MCF 10A (cell line): ENCODE data around the gene DBN1. TPM values are rescaled to one million over a fixed set of nuclear protein-coding genes. Genes with fewer than 3 reads are reported as not detected.

Source experiments
- BruUV-seq: library from RNA; stranded (reverse); fragments of 400-500 nt; replicated peaks from 2 replicates; lab custom pipeline; 2021; lab: Mats Ljungman, UMichigan
- CTCF ChIA-PET: fragments of 300-600 bp; sonication (Branson Sonifier 250); formaldehyde crosslinking; extraction: SDS; loops from one replicate; lab custom pipeline; 2021; ENCODE audit warnings: antibody characterized with exemption, inconsistent platforms; lab: Yijun Ruan, JAX
- POLR2A ChIA-PET: fragments of 300-600, 350-650 bp; sonication (Branson Sonifier 250); formaldehyde crosslinking; extraction: SDS; loops from one replicate; lab custom pipeline; 2020; ENCODE audit warnings: antibody characterized with exemption, inconsistent platforms; lab: Yijun Ruan, JAX
- DNase-seq: peaks from one replicate; pipeline ENCODE4 v3.0.0-alpha.2; 2018; ENCODE audit not compliant: unreplicated experiment
- H3K27ac Mint-ChIP-seq: one replicate; pipeline ENCODE4 v1.8.0; 2022; ENCODE audit warnings: mild to moderate bottlenecking, low read depth, mixed read lengths; ENCODE audit not compliant: unreplicated experiment
- H3K27me3 Mint-ChIP-seq: one replicate; pipeline ENCODE4 v1.8.0; 2022; ENCODE audit warnings: mixed read lengths; ENCODE audit not compliant: insufficient read depth, unreplicated experiment
- H3K36me3 Mint-ChIP-seq: one replicate; pipeline ENCODE4 v1.8.0; 2022; ENCODE audit warnings: mild to moderate bottlenecking, moderate library complexity, mixed read lengths; ENCODE audit not compliant: insufficient read depth, unreplicated experiment
- H3K4me1 Mint-ChIP-seq: one replicate; pipeline ENCODE4 v1.8.0; 2022; ENCODE audit warnings: mixed read lengths; ENCODE audit not compliant: insufficient read depth, unreplicated experiment
- H3K4me3 Mint-ChIP-seq: one replicate; pipeline ENCODE4 v1.8.0; 2022; ENCODE audit warnings: mild to moderate bottlenecking, moderate library complexity, mixed read lengths; ENCODE audit not compliant: unreplicated experiment
- H3K9me3 Mint-ChIP-seq: one replicate; pipeline ENCODE4 v1.8.0; 2022; ENCODE audit warnings: mixed read lengths; ENCODE audit not compliant: unreplicated experiment
- CTCF ChIP-seq: fragments of 200-600 bp; IDR thresholded peaks from one replicate; pipeline ENCODE4 v1.8.0; 2022; ENCODE audit warnings: antibody characterized with exemption, mild to moderate bottlenecking; ENCODE audit not compliant: unreplicated experiment
- intact Hi-C: fragments of 100-400 bp; cut with micrococcal nuclease; formaldehyde crosslinking; loops from 2 replicates; pipeline ENCODE4 v1.14.1; 2022
- total RNA-seq: library from RNA; stranded (reverse); gene quantifications from 2 replicates; pipeline ENCODE4 v1.2.3, GENCODE V29; 2022

DBN1 gene
- total RNA-seq, 1 experiment from 2014 or later, result 165 TPM

GRCh38 chr5:177410575-177410974 lies 62.9 kb downstream of the DBN1 start:
- no TSS peak for BruUV-seq
- H3K9me3 Mint-ChIP-seq, result no peaks in the 10 kb centered on the region
- TF ChIP-seq CTCF, result no peak
- H3K36me3 Mint-ChIP-seq, result peaks cover 8% of the 10 kb centered on the region
- no peak overlapping the region for H3K27ac Mint-ChIP-seq
- no peaks in the 10 kb centered on the region for H3K4me1 Mint-ChIP-seq
- intact Hi-C loops, result no loop called here
- no peak for DNase-seq
- no peak overlapping the region for H3K4me3 Mint-ChIP-seq
- ChIA-PET POLR2A (no interaction called here), CTCF (interaction anchor here (0.6 to 2.0 kb wide), 2 partner anchors 20 to 101 kb away, joined by 3 to 10 read pairs; no protein-coding TSS in a partner anchor)
- no peaks in the 10 kb centered on the region for H3K27me3 Mint-ChIP-seq

DNA sequence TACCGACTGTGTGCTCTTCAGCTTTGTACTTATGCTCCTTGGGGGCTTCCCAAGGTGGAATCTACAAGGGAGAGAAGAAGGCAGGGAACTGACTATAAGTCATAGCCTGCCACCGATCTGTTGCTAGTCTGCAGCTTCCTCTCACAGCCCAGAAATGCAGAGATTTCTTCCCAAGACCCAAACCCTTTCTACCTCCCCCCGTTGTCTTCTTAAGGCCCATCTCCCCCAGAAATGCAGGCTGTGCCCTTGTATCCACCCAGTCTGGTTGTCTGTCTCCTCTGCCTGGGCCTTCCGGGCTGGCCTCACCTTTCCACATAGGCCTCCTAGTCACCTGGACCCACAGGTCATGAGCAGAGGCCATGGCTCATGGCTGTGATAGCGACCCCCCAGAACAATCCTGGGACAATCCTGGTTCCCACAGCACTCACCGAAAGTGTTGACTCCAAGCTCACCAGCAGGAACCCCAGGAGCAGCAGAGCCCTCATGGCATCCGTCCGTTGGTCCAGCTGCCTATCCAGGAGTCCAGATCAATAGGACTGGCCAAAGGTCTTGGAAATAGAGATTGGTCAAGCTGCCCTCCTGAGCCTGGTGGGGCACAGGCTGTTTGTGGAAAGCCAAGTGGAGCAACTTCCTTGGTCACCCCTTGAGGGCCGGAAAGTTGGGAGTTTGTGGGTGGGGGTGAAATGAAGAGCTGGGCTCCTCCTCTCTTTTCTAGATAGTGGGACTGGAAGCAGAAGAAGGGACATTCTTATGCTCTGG lies 64.2 kb downstream of the DBN1 start, which contains the start of gene F12:
Gene F12 (minus strand): TSS at position 522 of the 759 bp plus-strand sequence. CDS start 37 bp downstream, at position 485.
- Mint-ChIP-seq H3K27ac (no peak within 1 kb of the TSS), H3K9me3 (no peaks in the 10 kb centered on the region), H3K27me3 (no peaks in the 10 kb centered on the region), H3K4me3 (no peak within 1 kb of the TSS), H3K4me1 (peaks cover 11% of the 10 kb centered on the region), H3K36me3 (peaks cover 15% of the 10 kb centered on the region)
- intact Hi-C loops, result no loop called here
- ChIA-PET POLR2A (interaction anchor here (0.8 to 1.9 kb wide), 3 partner anchors 17 to 87 kb away, joined by 3 to 13 read pairs (median 4); partner anchors contain the start of genes GRK6 and PRR7), CTCF (interaction anchor here (0.6 to 8.5 kb wide), 15 partner anchors 17 to 340 kb away, joined by 3 to 134 read pairs (median 4); partner anchors contain the start of genes GRK6 and PDLIM7)
- BruUV-seq, result no TSS peak
- no peak for DNase-seq
- no peak for TF ChIP-seq CTCF

Other genes with a start within 250 kb of the DBN1 start
- gene RAB24, start 169.9 kb downstream of the DBN1 start, total RNA-seq, result 34.3 and 42.6 TPM in 2 replicates
- gene PRELID1, start 169.8 kb downstream of the DBN1 start, total RNA-seq, result 217 and 267 TPM in 2 replicates
- gene MXD3, start 161.7 kb downstream of the DBN1 start, total RNA-seq, result 8.4 and 13.2 TPM in 2 replicates
- 221 and 279 TPM in 2 replicates for gene LMAN2, start 122.0 kb downstream of the DBN1 start, total RNA-seq
- gene RGS14, start 115.7 kb downstream of the DBN1 start, total RNA-seq, result 7.8 and 12.6 TPM in 2 replicates
- not detected in 2 replicates for gene SLC34A1, start 89.2 kb downstream of the DBN1 start, total RNA-seq
- not detected in 2 replicates for gene PFN3, start 73.0 kb downstream of the DBN1 start, total RNA-seq
- gene F12, start 64.1 kb downstream of the DBN1 start, total RNA-seq, result 13.6 and 16.5 TPM in 2 replicates
- 45.2 and 52.0 TPM in 2 replicates for gene GRK6, start 47.0 kb downstream of the DBN1 start, total RNA-seq
- 15.0 and 23.2 TPM in 2 replicates for gene PRR7, start 26.8 kb downstream of the DBN1 start, total RNA-seq
- 164 and 257 TPM in 2 replicates for gene PDLIM7, start 24.0 kb upstream of the DBN1 start, total RNA-seq
- gene DOK3, start 36.2 kb upstream of the DBN1 start, total RNA-seq, result 5.4 and 6.0 TPM in 2 replicates
- 125 and 135 TPM in 2 replicates for gene DDX41, start 43.3 kb upstream of the DBN1 start, total RNA-seq
- gene FAM193B, start 80.9 kb upstream of the DBN1 start, total RNA-seq, result 73.5 and 80.4 TPM in 2 replicates
- 301 and 365 TPM in 2 replicates for gene TMED9, start 118.6 kb upstream of the DBN1 start, total RNA-seq
- 37.9 and 38.8 TPM in 2 replicates for gene B4GALT7, start 126.5 kb upstream of the DBN1 start, total RNA-seq